ENCODE data around the gene CDC42BPA. TPM values are rescaled to one million over a fixed set of nuclear protein-coding genes. Genes with fewer than 3 reads are reported as not detected.

CDC42BPA gene
- total RNA-seq, 1 donor from 2014 or later: 37.4 TPM

DNA sequence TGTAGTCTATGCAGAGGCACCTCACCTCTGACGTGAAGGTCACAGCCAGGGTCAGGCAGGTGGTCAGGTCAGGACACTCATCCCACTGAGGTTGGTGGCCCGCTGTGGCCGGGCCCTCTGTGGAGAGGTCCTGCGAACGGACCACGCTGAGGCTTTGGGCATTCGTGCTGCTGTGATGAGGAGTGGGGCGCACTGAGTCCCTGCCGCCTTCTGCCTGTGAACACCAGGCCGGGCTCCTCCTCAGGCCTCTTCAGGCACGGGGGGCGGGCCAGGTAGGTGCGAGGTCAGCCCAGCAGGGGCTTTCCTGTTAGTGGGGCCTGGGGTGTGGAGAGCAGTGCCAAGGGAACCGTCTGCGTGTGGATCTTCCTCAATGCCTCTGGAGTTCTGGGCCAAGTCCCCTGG, 339.2 kb downstream of the CDC42BPA start:
- no peak for DNase-seq
- intact Hi-C loops (cut with micrococcal nuclease): no loop called here

GRCh38 chr1:226978432-226979114, 339.7 kb downstream of the CDC42BPA start:
- intact Hi-C loops (cut with micrococcal nuclease): no loop called here
- no peak for ATAC-seq
- no peak for DNase-seq

More for the DNA sequence above, 339.2 kb downstream of the CDC42BPA start:
- peak; percentile 2 for ATAC-seq

GRCh38 chr1:226977643-226978431, 340.5 kb downstream of the CDC42BPA start:
- intact Hi-C loops (cut with micrococcal nuclease): no loop called here
- ATAC-seq: no peak
- no peak for DNase-seq

DNA sequence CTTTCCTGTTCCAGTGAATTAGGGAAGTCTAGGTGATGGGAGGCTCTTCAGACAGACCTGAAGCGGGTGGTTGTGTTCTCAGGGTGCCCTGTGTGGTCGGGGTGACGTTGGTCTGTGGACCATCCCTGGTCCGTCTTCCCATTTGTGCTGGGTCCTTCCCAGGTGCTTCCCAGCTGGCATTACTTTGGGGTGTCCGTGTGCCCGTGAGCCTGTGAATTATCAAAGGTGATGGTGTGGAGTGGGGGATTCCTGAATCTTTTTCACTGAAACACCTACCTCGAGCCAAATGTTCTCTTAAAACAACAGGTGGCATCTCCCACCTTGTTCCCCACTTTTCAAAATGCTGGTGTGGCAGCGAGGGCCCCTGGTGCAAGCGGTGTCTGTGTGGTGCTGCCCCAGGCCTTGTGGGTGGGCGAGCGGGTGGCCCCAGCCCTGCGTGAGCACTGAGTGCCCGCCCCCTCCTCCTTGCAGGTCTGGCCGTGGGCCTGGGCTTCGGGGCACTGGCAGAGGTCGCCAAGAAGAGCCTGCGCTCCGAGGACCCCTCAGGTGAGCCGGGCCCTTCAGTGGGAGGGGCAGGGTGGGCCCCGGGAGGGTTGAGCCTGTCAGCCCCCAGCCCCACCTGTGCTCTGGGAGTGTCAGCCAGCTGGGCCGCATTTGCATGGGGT, 341.2 kb downstream of the CDC42BPA start:
- ATAC-seq: no peak
- no peak for DNase-seq
- intact Hi-C loops (cut with micrococcal nuclease): no loop called here

DNA sequence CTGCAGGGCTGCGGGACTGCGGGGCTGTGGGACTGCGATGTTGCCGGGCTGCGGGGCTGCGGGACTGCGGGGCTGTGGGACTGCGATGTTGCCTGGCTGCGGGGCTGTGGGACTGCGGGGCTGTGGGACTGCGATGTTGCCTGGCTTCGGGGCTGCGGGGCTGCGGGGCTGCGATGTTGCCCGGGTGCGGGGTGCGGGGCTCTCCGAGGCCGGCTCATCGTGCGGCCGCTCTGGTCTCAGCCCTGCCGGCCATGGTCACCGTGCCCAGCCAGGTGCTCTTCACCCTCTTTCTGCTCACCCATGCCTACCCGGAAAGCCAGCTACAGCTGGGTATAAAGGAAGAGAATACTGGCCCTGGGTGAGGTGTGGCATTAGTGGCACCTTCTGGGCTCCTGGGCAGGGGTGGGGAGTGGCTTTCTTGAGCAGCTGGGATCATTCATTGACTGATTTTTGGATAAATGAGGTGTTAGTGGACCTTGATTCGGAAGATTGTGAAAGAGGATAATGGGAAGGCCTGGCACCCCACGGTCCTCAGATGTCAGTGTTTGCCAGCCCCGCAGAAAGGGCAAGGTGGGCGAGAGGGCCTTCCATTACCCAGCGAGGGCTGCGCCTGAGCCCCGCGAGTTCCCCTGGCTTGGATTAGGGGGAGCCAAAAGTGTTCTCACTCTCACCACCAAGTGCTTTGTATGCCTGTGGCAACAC, 341.9 kb downstream of the CDC42BPA start:
- intact Hi-C loops (cut with micrococcal nuclease): no loop called here
- no peak for DNase-seq
- ATAC-seq: no peak

DNA sequence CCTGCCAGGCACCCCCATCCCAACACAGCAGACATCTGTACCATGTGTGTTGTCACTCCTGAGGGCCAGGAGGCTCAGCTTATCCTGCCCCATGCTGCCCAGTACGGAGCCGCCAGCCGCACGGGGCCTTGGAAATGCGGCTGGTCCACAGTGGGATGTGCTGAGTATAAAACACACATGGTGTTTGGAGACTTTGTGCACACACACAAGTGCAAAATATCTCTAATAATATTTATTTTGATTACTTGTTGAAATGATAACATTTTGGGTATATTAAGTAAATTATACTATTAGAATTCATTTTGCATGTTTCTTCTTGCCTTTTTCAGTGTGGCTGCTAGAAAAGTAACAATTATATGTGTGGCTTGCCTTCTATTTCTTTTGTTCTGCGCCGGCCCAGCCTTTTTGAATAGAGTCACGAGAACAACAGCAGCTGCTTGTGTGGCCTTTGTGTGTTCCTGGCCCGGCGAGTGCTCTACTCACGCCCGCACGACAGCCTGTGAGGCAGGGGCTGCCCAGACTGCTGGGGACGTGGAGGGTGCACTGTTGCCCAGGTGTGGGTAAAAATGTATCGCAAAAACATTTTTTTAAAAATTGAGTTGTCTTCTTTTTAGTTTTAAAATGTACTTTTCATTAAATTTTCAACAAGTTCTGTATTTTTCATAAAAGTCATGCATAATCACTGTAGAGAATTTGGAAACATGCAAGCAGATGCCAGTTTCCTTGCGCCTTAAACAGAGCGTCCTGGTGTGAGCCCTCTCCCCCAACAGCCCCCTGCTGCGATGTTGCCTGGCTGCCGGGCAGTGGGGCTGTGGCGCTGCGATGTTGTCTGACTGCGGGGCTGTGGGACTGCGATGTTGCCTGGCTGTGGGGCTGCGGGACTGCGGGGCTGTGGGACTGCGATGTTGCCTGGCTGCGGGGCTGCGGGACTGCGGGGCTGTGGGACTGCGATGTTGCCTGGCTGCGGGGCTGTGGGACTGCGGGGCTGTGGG, 342.7 kb downstream of the CDC42BPA start:
- no peak for DNase-seq
- peak; percentile 1 for ATAC-seq
- intact Hi-C loops (cut with micrococcal nuclease): no loop called here

GRCh38 chr1:226974544-226975258, 343.6 kb downstream of the CDC42BPA start:
- DNase-seq: peak; percentile 78
- intact Hi-C loops (cut with micrococcal nuclease): no loop called here
- peak; percentile 60 for ATAC-seq

GRCh38 chr1:226973898-226974543, 344.3 kb downstream of the CDC42BPA start:
- DNase-seq (peak; percentile 74), ATAC-seq (peak; percentile 68)
- intact Hi-C loops (cut with micrococcal nuclease): no loop called here

GRCh38 chr1:226973371-226973897, 344.9 kb downstream of the CDC42BPA start:
- peak; percentile 72 for DNase-seq
- peak; percentile 79 for ATAC-seq
- intact Hi-C loops (cut with micrococcal nuclease): no loop called here

DNA sequence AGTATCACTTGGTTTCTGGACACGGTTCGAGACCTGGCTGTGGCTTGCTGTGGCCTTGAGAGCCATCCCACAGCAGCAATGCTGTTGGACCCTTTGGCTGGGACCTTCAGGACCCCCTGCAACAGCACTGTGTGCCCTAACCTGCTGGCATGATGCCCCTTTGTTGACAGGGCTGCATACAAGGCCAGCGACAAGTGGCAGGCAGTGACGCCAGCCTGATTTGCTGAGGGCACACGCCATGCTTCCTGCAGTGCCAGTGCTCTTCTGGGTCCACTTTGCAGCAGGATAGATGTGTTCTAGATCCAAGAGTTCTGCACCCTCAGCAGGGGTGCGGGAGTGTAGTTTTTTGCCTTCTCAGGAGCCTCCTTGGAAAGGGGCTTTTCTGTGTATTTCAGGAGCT, 345.4 kb downstream of the CDC42BPA start:
- ATAC-seq: peak; percentile 58
- DNase-seq: peak; percentile 81
- intact Hi-C loops (cut with micrococcal nuclease): no loop called here

- ATAC-seq (no peak), DNase-seq (no peak)
- intact Hi-C loops (cut with micrococcal nuclease): no loop called here
Measured at GRCh38 chr1:226971765-226972164, 346.5 kb downstream of the CDC42BPA start.

GRCh38 chr1:226967665-226968064, 350.6 kb downstream of the CDC42BPA start:
- DNase-seq (no peak), ATAC-seq (peak; percentile 57)
- intact Hi-C loops (cut with micrococcal nuclease): no loop called here

GRCh38 chr1:226966683-226967082, 351.6 kb downstream of the CDC42BPA start:
- no peak for DNase-seq
- intact Hi-C loops (cut with micrococcal nuclease): no loop called here
- no peak for ATAC-seq

- intact Hi-C loops (cut with micrococcal nuclease): no loop called here
- DNase-seq (no peak), ATAC-seq (no peak)
Measured at GRCh38 chr1:226965581-226966440, 352.5 kb downstream of the CDC42BPA start.

GRCh38 chr1:226964611-226965486, 353.4 kb downstream of the CDC42BPA start:
- intact Hi-C loops (cut with micrococcal nuclease): no loop called here
- DNase-seq (no peak), ATAC-seq (peak; percentile 1)
